Measurements from ENCODE around the gene RNF25.

Gene RNF25

GRCh38 chr2:218716070-218716469 is 44.3 kb upstream of the RNF25 start:
- no peak for DNase-seq (ENCODE audit: low read depth)
- no peak for TF ChIP-seq CTCF (conservative IDR thresholded peaks at IDR 0.05; ENCODE audit: low read length)
- H3K4me3 ChIP-seq (ENCODE audit: low read length) = no peak overlapping the region

GRCh38 chr2:218713922-218714321 is 42.1 kb upstream of the RNF25 start:
- no peak for DNase-seq (ENCODE audit: low read depth)
- no peak overlapping the region for H3K4me3 ChIP-seq (ENCODE audit: low read length)
- no peak for TF ChIP-seq CTCF (conservative IDR thresholded peaks at IDR 0.05; ENCODE audit: low read length)

- no peak for TF ChIP-seq CTCF (conservative IDR thresholded peaks at IDR 0.05; ENCODE audit: low read length)
- H3K4me3 ChIP-seq (ENCODE audit: low read length) = peak overlapping the region; percentile 90
Observed at GRCh38 chr2:218711550-218711929, 39.7 kb upstream of the RNF25 start.

GRCh38 chr2:218710687-218711549 is 39.1 kb upstream of the RNF25 start, which contains the start of gene TTLL4:
Gene TTLL4 (plus strand): TSS chr2:218710835. CDS start chr2:218737677, 26,842 bp downstream.
- DNase-seq (ENCODE audit: low read depth) = peak; percentile 95

More at GRCh38 chr2:218711550-218711929, 39.7 kb upstream of the RNF25 start:
- peak; percentile 59 for DNase-seq (ENCODE audit: low read depth)

GRCh38 chr2:218710334-218710686 is 38.5 kb upstream of the RNF25 start:
- no peak for TF ChIP-seq CTCF (conservative IDR thresholded peaks at IDR 0.05; ENCODE audit: low read length)
- H3K4me3 ChIP-seq (ENCODE audit: low read length) = peak overlapping the region; percentile 55
- DNase-seq (ENCODE audit: low read depth) = no peak

More at GRCh38 chr2:218710687-218711549, 39.1 kb upstream of the RNF25 start, which contains the start of gene TTLL4:
- H3K4me3 ChIP-seq (ENCODE audit: low read length) = peak within 1 kb of the TSS; percentile 90
- TF ChIP-seq CTCF (conservative IDR thresholded peaks at IDR 0.05; ENCODE audit: low read length) = peak; percentile 57

GRCh38 chr2:218709908-218710307 is 38.1 kb upstream of the RNF25 start:
- DNase-seq (ENCODE audit: low read depth) = no peak

More at GRCh38 chr2:218709908-218710307, 38.1 kb upstream of the RNF25 start:
- TF ChIP-seq CTCF (conservative IDR thresholded peaks at IDR 0.05; ENCODE audit: low read length) = no peak
- H3K4me3 ChIP-seq (ENCODE audit: low read length) = no peak overlapping the region; the same call in 1 of the 2 replicates
